GM12874 (cell line): ENCODE results near the gene GRM7.

Experiments used
- CTCF ChIP-seq: IDR thresholded peaks from 2 replicates; pipeline ENCODE4 v1.5.1; 2011; ENCODE audit warnings: low read depth, mild to moderate bottlenecking, control low read depth, low read length, moderate library complexity; ENCODE audit not compliant: insufficient read depth

The GRM7 gene

DNA sequence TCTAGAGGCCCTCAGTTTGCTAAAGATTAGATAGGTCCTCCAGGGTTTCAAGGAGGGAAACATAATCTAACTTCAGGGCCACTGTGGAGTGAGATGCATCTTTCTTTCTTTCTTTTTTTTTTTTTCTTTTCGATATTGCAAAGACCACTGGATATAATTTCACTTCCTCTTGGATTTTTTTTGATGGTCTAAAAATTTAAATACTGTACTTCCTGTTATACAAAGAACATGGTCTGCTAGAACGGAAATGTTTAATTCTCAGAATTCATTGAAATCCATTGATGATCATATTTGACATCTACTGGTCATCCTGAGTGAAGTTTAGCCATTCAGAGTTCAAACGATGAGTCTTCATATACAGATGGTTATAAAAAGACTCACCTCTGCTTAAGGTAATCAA, 832.0 kb downstream of the GRM7 start:
- no peak for TF ChIP-seq CTCF

DNA sequence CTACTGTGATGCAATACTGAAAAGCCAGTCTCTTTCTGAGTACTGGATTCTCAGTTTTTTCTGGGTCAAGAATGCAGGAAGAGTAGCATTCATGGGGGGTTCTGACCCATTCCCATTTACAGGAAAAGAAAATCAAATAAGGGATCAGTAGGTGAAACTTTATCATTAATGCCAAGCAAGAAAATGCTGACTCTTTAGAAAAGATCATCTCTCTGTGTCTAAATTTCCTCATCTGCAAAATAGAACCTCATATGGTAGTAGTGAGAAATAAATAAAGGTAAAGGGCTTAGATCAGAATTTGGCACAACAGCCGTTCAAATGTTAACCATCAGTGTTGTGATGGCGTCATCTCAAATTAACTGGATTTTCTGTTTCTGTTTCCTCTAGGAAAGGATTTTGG, 833.1 kb downstream of the GRM7 start:
- no peak for TF ChIP-seq CTCF

- TF ChIP-seq CTCF: no peak
Measured at GRCh38 chr3:7695049-7695448, 834.1 kb downstream of the GRM7 start.

- no peak for TF ChIP-seq CTCF
Measured at GRCh38 chr3:7696320-7696719, 835.4 kb downstream of the GRM7 start.

GRCh38 chr3:7697548-7697947, 836.6 kb downstream of the GRM7 start:
- no peak for TF ChIP-seq CTCF

- no peak for TF ChIP-seq CTCF
Measured at GRCh38 chr3:7700539-7700938, 839.6 kb downstream of the GRM7 start.

- TF ChIP-seq CTCF: no peak
Measured at GRCh38 chr3:7700977-7701376, 840.1 kb downstream of the GRM7 start.

DNA sequence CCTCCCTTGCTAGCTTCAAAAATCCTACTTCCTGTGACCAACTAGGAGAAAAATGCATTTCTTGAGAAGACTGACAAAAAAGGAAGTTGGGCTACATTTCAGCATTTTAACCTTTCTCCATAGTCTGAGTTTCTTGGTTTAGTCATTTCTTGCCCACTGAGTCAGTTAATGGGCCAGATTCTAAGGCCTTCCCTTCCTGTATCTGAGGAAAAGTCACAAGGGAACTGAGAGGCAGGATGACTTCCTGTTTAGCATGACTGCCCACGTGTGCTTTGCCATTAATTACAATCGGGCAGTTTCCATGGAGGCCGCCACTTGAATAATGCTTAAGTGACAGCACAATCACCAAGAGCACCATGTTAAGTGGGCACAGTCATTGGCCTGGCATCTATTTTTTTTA, 846.3 kb downstream of the GRM7 start:
- TF ChIP-seq CTCF: no peak
